Naive thymus-derived CD4-positive, alpha-beta T cell (primary cell): ENCODE data around the gene CDK14. TPM values are rescaled to one million over a fixed set of nuclear protein-coding genes. Genes with fewer than 3 reads are reported as not detected.

Source experiments
- ATAC-seq: fragments of 150-1000 bp; cut with Tn5 transposase; 2 replicates; pipeline ENCODE4 v1.10.0; 2021; ENCODE audit warnings: mild to moderate bottlenecking, moderate library complexity
- CTCF ChIA-PET: fragments of 350-600 bp; sonication (Branson Sonifier 250); formaldehyde crosslinking; loops from one replicate; lab custom pipeline; 2021; ENCODE audit warnings: antibody characterized with exemption; lab: Charles Lee
- POLR2A ChIA-PET: fragments of 350-600 bp; sonication (Branson Sonifier 250); formaldehyde crosslinking; loops from one replicate; lab custom pipeline; 2021; ENCODE audit warnings: antibody characterized with exemption, inconsistent platforms; lab: Charles Lee
- DNase-seq, 9 donors: peaks; one replicate each; pipeline versions ENCODE4 v3.0.0 to v3.0.0-alpha.2; 2020 to 2022; ENCODE audit warnings: mixed read lengths in 1 of 9
- H3K27ac ChIP-seq: one replicate; pipeline ENCODE4 v1.7.0; 2013; ENCODE audit warnings: mild to moderate bottlenecking, low read depth, low read length, moderate library complexity
- H3K27me3 ChIP-seq, 2 donors: one replicate each; pipeline ENCODE4 v1.7.0; 2013; ENCODE audit warnings: low read length in 2 of 2, mild to moderate bottlenecking in 2 of 2, moderate library complexity in 2 of 2; ENCODE audit not compliant: control insufficient read depth in 2 of 2, insufficient read depth in 2 of 2
- H3K36me3 ChIP-seq, 3 experiments: 1 replicate in 2 of 3; 2 replicates in 1 of 3; pipeline ENCODE4 v1.7.0; 2013; ENCODE audit warnings: low read length in 3 of 3, mild to moderate bottlenecking in 3 of 3, moderate library complexity in 1 of 3; ENCODE audit not compliant: insufficient read depth in 3 of 3, control insufficient read depth in 2 of 3
- H3K4me1 ChIP-seq, 2 donors: one replicate each; pipeline ENCODE4 v1.7.0; 2013; ENCODE audit warnings: low read length in 2 of 2, mild to moderate bottlenecking in 2 of 2, moderate library complexity in 1 of 2; ENCODE audit not compliant: control insufficient read depth in 2 of 2, insufficient read depth in 2 of 2
- H3K4me3 ChIP-seq: 2 replicates; pipeline ENCODE4 v1.7.0; 2013; ENCODE audit warnings: mild to moderate bottlenecking, low read length
- H3K9me3 ChIP-seq, 3 experiments: 1 replicate in 2 of 3; 2 replicates in 1 of 3; pipeline ENCODE4 v1.7.0; 2013; ENCODE audit warnings: low read length in 3 of 3; ENCODE audit not compliant: control insufficient read depth in 2 of 3
- H3K27ac Mint-ChIP-seq, 9 donors: one replicate each; pipeline ENCODE4 v1.8.0; 2020 to 2022; ENCODE audit warnings: mixed read lengths in 9 of 9, mild to moderate bottlenecking in 8 of 9, moderate library complexity in 5 of 9, inconsistent platforms in 2 of 9
- H3K27me3 Mint-ChIP-seq, 5 donors: one replicate each; pipeline ENCODE4 v1.8.0; 2021 to 2022; ENCODE audit warnings: mixed read lengths in 5 of 5, mild to moderate bottlenecking in 1 of 5
- H3K36me3 Mint-ChIP-seq, 5 donors: one replicate each; pipeline ENCODE4 v1.8.0; 2020 to 2022; ENCODE audit warnings: mixed read lengths in 5 of 5, mild to moderate bottlenecking in 3 of 5, inconsistent platforms in 1 of 5
- H3K4me1 Mint-ChIP-seq, 7 donors: one replicate each; pipeline ENCODE4 v1.8.0; 2020 to 2022; ENCODE audit warnings: mixed read lengths in 7 of 7, mild to moderate bottlenecking in 3 of 7, inconsistent platforms in 1 of 7
- H3K4me3 Mint-ChIP-seq, 10 donors: one replicate each; pipeline ENCODE4 v1.8.0; 2020 to 2022; ENCODE audit warnings: mild to moderate bottlenecking in 10 of 10, mixed read lengths in 10 of 10, moderate library complexity in 6 of 10, inconsistent platforms in 2 of 10
- H3K9me3 Mint-ChIP-seq, 11 donors: one replicate each; pipeline ENCODE4 v1.8.0; 2020 to 2022; ENCODE audit warnings: mixed read lengths in 11 of 11, mild to moderate bottlenecking in 4 of 11, inconsistent platforms in 1 of 11, moderate library complexity in 1 of 11
- intact Hi-C, 2 donors: fragments of 100-400 bp; cut with micrococcal nuclease; formaldehyde crosslinking; loops; one replicate each; pipeline ENCODE4 v1.15.1; 2023
- polyA plus RNA-seq, 2 donors: library from polyadenylated mRNA; unstranded; fragments of 300-500 nt; fragmentation: Illumina TruSeq; gene quantifications; one replicate each; pipeline ENCODE4 v1.2.3, GENCODE V29; 2021
- total RNA-seq, 6 experiments: library from RNA in 5 of 6; stranded (reverse) in 5 of 6; gene quantifications; 1 replicate in 5 of 6; 2 replicates in 1 of 6; pipeline ENCODE4 v1.2.3 and lab custom pipeline; 2021 to 2026

The CDK14 gene
- total and polyA plus RNA-seq, 7 experiments from 2014 or later: 0.05 to 9.9 (median 0.72) TPM; not detected in 1

GRCh38 chr7:90681336-90682022 is 85.4 kb downstream of the CDK14 start:
- Mint-ChIP-seq H3K9me3 (peaks cover 0 to 4% (median 0%) of the 10 kb centered on the region in 11 donors), H3K36me3 (no peaks in the 10 kb centered on the region), H3K4me3 (no peak overlapping the region), H3K4me1 (no peaks in the 10 kb centered on the region), H3K27ac (no peak overlapping the region), H3K27me3 (peaks cover 0 to 12% (median 0%) of the 10 kb centered on the region in 5 donors)
- Histone ChIP-seq H3K36me3 (no peaks in the 10 kb centered on the region), H3K27ac (no peak overlapping the region), H3K4me3 (no peak overlapping the region), H3K9me3 (no peaks in the 10 kb centered on the region), H3K4me1 (no peaks in the 10 kb centered on the region), H3K27me3 (no peaks in the 10 kb centered on the region)
- ChIA-PET CTCF (no interaction called here), POLR2A (no interaction called here)
- DNase-seq (no peak), ATAC-seq (no peak)
- intact Hi-C loops: no loop called here

DNA sequence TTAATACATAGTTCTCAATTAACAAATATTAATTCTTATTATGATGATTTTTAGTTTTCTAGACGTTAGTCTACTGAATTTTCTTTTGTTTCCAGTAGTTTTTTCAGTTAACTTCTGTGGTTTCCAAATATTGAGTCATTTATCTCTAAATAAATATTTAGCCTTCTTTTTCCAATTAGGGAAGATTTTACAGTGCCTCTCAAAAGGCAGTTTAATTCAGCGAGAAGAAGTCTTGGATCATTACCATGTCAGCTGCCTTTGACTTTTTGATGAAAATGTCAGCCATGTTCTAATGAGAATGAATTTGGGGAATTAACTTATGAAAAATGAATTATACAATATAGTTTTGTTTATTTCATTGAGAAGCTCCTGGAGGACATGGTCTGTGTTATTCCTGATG is 90.0 kb downstream of the CDK14 start:
- DNase-seq (no peak), ATAC-seq (no peak)
- H3K27me3 ChIP-seq: no peaks in the 10 kb centered on the region
- ChIA-PET CTCF (no interaction called here), POLR2A (no interaction called here)
- no peak overlapping the region for H3K27ac ChIP-seq
- H3K4me1 ChIP-seq: no peaks in the 10 kb centered on the region
- H3K36me3 Mint-ChIP-seq: no peaks in the 10 kb centered on the region
- H3K4me3 ChIP-seq: no peak overlapping the region
- peaks cover 0 to 4% (median 0%) of the 10 kb centered on the region in 11 donors for H3K9me3 Mint-ChIP-seq
- no peaks in the 10 kb centered on the region for H3K4me1 Mint-ChIP-seq
- H3K36me3 ChIP-seq: no peaks in the 10 kb centered on the region
- no peak overlapping the region for H3K4me3 Mint-ChIP-seq
- peaks cover 0 to 7% (median 0%) of the 10 kb centered on the region in 5 donors for H3K27me3 Mint-ChIP-seq
- no peak overlapping the region for H3K27ac Mint-ChIP-seq
- intact Hi-C loops: no loop called here
- no peaks in the 10 kb centered on the region for H3K9me3 ChIP-seq

DNA sequence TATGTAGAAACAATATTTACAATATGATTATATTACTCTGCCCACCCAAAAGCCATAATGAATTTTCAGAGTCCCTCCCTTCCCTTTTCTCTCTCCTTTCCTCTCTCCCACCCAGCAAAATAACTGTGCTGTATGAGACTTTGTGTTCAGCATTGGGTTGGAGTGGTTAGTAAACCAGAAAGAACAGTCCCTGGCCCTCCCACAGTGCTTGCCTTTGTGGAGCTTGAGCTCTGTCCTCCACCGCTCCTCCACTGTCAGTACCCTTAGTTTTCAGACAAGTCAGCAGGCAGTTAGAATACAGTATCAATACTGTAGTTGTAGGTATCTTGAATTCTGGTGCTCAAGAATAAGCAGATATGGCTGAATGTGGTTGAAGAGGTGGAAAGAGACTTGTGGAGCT is 92.7 kb downstream of the CDK14 start:
- Mint-ChIP-seq H3K27me3 (peaks cover 0 to 7% (median 0%) of the 10 kb centered on the region in 5 donors), H3K36me3 (no peaks in the 10 kb centered on the region), H3K27ac (no peak overlapping the region), H3K4me1 (no peaks in the 10 kb centered on the region), H3K9me3 (peaks cover 0 to 4% (median 0%) of the 10 kb centered on the region in 11 donors), H3K4me3 (no peak overlapping the region)
- Histone ChIP-seq H3K9me3 (no peaks in the 10 kb centered on the region), H3K4me1 (no peaks in the 10 kb centered on the region), H3K27ac (no peak overlapping the region), H3K36me3 (no peaks in the 10 kb centered on the region), H3K4me3 (no peak overlapping the region), H3K27me3 (no peaks in the 10 kb centered on the region)
- no peak for ATAC-seq
- POLR2A ChIA-PET: no interaction called here
- DNase-seq: no peak
- intact Hi-C loops: no loop called here
- CTCF ChIA-PET: no interaction called here

- Histone ChIP-seq H3K27ac (no peak overlapping the region), H3K4me1 (no peaks in the 10 kb centered on the region), H3K4me3 (no peak overlapping the region), H3K36me3 (no peaks in the 10 kb centered on the region), H3K9me3 (no peaks in the 10 kb centered on the region), H3K27me3 (no peaks in the 10 kb centered on the region)
- CTCF ChIA-PET: no interaction called here
- intact Hi-C loops: no loop called here
- Mint-ChIP-seq H3K4me1 (no peaks in the 10 kb centered on the region), H3K27me3 (peaks cover 0 to 4% (median 0%) of the 10 kb centered on the region in 5 donors), H3K36me3 (no peaks in the 10 kb centered on the region), H3K4me3 (no peak overlapping the region), H3K9me3 (peaks cover 0 to 4% (median 0%) of the 10 kb centered on the region in 11 donors), H3K27ac (no peak overlapping the region)
- DNase-seq (no peak), ATAC-seq (no peak)
- POLR2A ChIA-PET: no interaction called here
These were observed 93.1 kb downstream of the CDK14 start for GRCh38 chr7:90689260-90689659.

- intact Hi-C loops: no loop called here
- no peaks in the 10 kb centered on the region for H3K27me3 ChIP-seq
- H3K27ac ChIP-seq: no peak overlapping the region
- no peaks in the 10 kb centered on the region for H3K36me3 Mint-ChIP-seq
- H3K9me3 ChIP-seq: no peaks in the 10 kb centered on the region
- H3K4me3 Mint-ChIP-seq: no peak overlapping the region
- DNase-seq (no peak), ATAC-seq (no peak)
- ChIA-PET CTCF (no interaction called here), POLR2A (no interaction called here)
- H3K27me3 Mint-ChIP-seq: no peaks in the 10 kb centered on the region
- H3K9me3 Mint-ChIP-seq: peaks cover 0 to 6% (median 0%) of the 10 kb centered on the region in 11 donors
- no peaks in the 10 kb centered on the region for H3K36me3 ChIP-seq
- H3K4me1 ChIP-seq: no peaks in the 10 kb centered on the region
- no peak overlapping the region for H3K27ac Mint-ChIP-seq
- H3K4me1 Mint-ChIP-seq: no peaks in the 10 kb centered on the region
- H3K4me3 ChIP-seq: no peak overlapping the region
These were observed 94.2 kb downstream of the CDK14 start for GRCh38 chr7:90690159-90690858.

DNA sequence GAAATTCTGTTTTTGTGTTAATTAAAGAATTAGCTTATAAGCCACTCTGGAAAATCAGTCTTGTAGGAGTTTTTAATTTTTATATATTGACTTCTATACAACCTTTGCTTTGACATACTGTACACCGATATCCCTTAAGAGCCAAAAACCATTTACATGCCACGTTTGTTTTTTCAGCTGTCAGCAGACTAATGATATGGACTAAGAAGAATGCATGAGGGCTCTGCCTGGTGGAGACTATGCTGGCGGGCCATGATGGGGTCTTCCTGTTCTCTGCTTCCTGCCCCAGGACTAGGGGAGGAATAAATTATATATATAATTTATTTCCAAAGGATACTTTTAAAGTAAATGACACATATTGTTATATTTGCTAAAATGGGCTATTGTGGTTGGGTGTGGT is 96.3 kb downstream of the CDK14 start:
- H3K4me1 ChIP-seq: no peaks in the 10 kb centered on the region
- H3K27ac Mint-ChIP-seq: no peak overlapping the region
- peaks cover 0 to 15% (median 2%) of the 10 kb centered on the region in 5 donors for H3K27me3 Mint-ChIP-seq
- ATAC-seq (no peak), DNase-seq (no peak)
- no peaks in the 10 kb centered on the region for H3K4me1 Mint-ChIP-seq
- H3K4me3 ChIP-seq: no peak overlapping the region
- no peaks in the 10 kb centered on the region for H3K27me3 ChIP-seq
- no peaks in the 10 kb centered on the region for H3K36me3 ChIP-seq
- ChIA-PET CTCF (no interaction called here), POLR2A (no interaction called here)
- H3K4me3 Mint-ChIP-seq: no peak overlapping the region
- H3K27ac ChIP-seq: no peak overlapping the region
- H3K36me3 Mint-ChIP-seq: peaks cover 0 to 4% (median 0%) of the 10 kb centered on the region in 5 donors
- peaks cover 0 to 7% (median 1%) of the 10 kb centered on the region in 11 donors for H3K9me3 Mint-ChIP-seq
- H3K9me3 ChIP-seq: no peaks in the 10 kb centered on the region
- intact Hi-C loops: no loop called here
